K562 (cell line): Measurements from ENCODE around the gene CSH1. TPM values are rescaled to one million over a fixed set of nuclear protein-coding genes. Genes with fewer than 3 reads are reported as not detected.

Experiments
- CUX1 ChIP-seq: fragments of 200-800 bp; sonication (Bioruptor generic); IDR thresholded peaks from 2 replicates; pipeline ENCODE4 v1.6.1; 2016; ENCODE audit warnings: missing genetic modification characterization, missing compliant biosample characterization
- HDAC2 ChIP-seq: fragments of 450-650 bp; IDR thresholded peaks from 2 replicates; pipeline ENCODE4 v1.6.1; 2016; ENCODE audit warnings: mild to moderate bottlenecking
- HNRNPH1 ChIP-seq: fragments of 200-400 bp; formaldehyde crosslinking; optimal IDR thresholded peaks from 2 replicates; pipeline ENCODE3; 2017; ENCODE audit warnings: low read depth, mild to moderate bottlenecking, low read length, moderate library complexity
- JUN ChIP-seq, 2 experiments: sonication (generic) in 1 of 2; formaldehyde crosslinking in 1 of 2; IDR thresholded peaks; 2 replicates each; pipeline versions ENCODE4 v1.6.1 to v1.8.0; 2012 to 2022; ENCODE audit warnings: borderline replicate concordance in 2 of 2, mild to moderate bottlenecking in 2 of 2, improper control_type of control experiment in 1 of 2, low read depth in 1 of 2, low read length in 1 of 2, missing genetic modification reagents in 1 of 2
- LCOR ChIP-seq: sonication (generic); formaldehyde crosslinking; IDR thresholded peaks from 2 replicates; pipeline ENCODE4 v1.8.0; 2022; ENCODE audit warnings: mild to moderate bottlenecking, missing genetic modification reagents
- MAFF ChIP-seq: IDR thresholded peaks from 2 replicates; pipeline ENCODE4 v1.6.1; 2012; ENCODE audit warnings: low read length, improper control_type of control experiment
- MNT ChIP-seq, 2 experiments: fragments of 450-650 bp; conservative IDR thresholded peaks; 2 replicates each; pipeline ENCODE4 v1.6.1; 2017; ENCODE audit warnings: mild to moderate bottlenecking in 2 of 2, moderate library complexity in 2 of 2
- PREB ChIP-seq: sonication (generic); formaldehyde crosslinking; IDR thresholded peaks from 2 replicates; pipeline ENCODE4 v1.8.1; 2023; ENCODE audit warnings: mild to moderate bottlenecking, missing genetic modification reagents
- SMAD3 ChIP-seq: fragments of 450-650 bp; formaldehyde crosslinking; conservative IDR thresholded peaks from 2 replicates; pipeline ENCODE4 v1.4.0; 2020; ENCODE audit warnings: mild to moderate bottlenecking
- SMAD4 ChIP-seq: fragments of 250-450 bp; sonication (Bioruptor Pico); conservative IDR thresholded peaks from 2 replicates; pipeline ENCODE4 v1.8.0; 2021; ENCODE audit warnings: inconsistent platforms, mild to moderate bottlenecking, moderate library complexity
- SREBF2 ChIP-seq: sonication (generic); formaldehyde crosslinking; IDR thresholded peaks from 2 replicates; pipeline ENCODE4 v1.4.0; 2020; ENCODE audit warnings: mild to moderate bottlenecking, missing genetic modification reagents
- TCFL5 ChIP-seq: fragments of 250-450 bp; sonication (Bioruptor Pico); conservative IDR thresholded peaks from 2 replicates; pipeline ENCODE4 v1.6.1; 2021; ENCODE audit warnings: mild to moderate bottlenecking, moderate library complexity, matching md5 sums
- ZFP30 ChIP-seq: fragments of 250-450 bp; sonication (Bioruptor Pico); IDR thresholded peaks from 2 replicates; pipeline ENCODE4 v1.8.0; 2022; ENCODE audit warnings: moderate library complexity, mild to moderate bottlenecking, inconsistent platforms, borderline replicate concordance
- ZNF197 ChIP-seq: fragments of 200-800 bp; sonication (Bioruptor generic); IDR thresholded peaks from 2 replicates; pipeline ENCODE4 v1.6.1; 2016; ENCODE audit warnings: low read depth, missing genetic modification characterization, missing compliant biosample characterization
- ZNF23 ChIP-seq: fragments of 250-450 bp; sonication (Bioruptor Pico); IDR thresholded peaks from 2 replicates; pipeline ENCODE4 v1.4.0; 2020; ENCODE audit warnings: mild to moderate bottlenecking
- ZNF740 ChIP-seq, 3 experiments: fragments of 200-800 bp in 1 of 3; sonication (Bioruptor generic) in 1 of 3; sonication (generic) in 1 of 3; formaldehyde crosslinking in 1 of 3; IDR thresholded peaks; 2 replicates each; pipeline versions ENCODE4 v1.6.1 to v1.8.0; 2016 to 2022; ENCODE audit warnings: mild to moderate bottlenecking in 2 of 3, missing compliant biosample characterization in 2 of 3, missing genetic modification characterization in 2 of 3, missing genetic modification reagents in 1 of 3
- ZNF75A ChIP-seq: fragments of 450-650 bp; formaldehyde crosslinking; IDR thresholded peaks from 2 replicates; pipeline ENCODE4 v1.4.0; 2020; ENCODE audit warnings: mild to moderate bottlenecking
- polyA plus RNA-seq, 8 experiments: library from polyadenylated mRNA; depleted of rRNA in 4 of 8; stranded (reverse) in 5 of 8; unstranded in 3 of 8; fragments of >200 nt; fragmentation: Nextera tagmentation in 2 of 8; fragmentation: Illumina TruSeq in 1 of 8; extraction: Ambion mirVana in 2 of 8; extraction: Trizol in 1 of 8; gene quantifications; 2 replicates each; pipeline versions ENCODE4 v1.2.1 to v1.2.3, GENCODE V29; 2011 to 2014; ENCODE audit warnings: inconsistent platforms in 1 of 8, missing spikeins in 1 of 8
- total RNA-seq, 7 experiments: library from RNA; depleted of rRNA in 6 of 7; stranded (reverse); fragments of >200 nt in 6 of 7; fragmentation: Illumina TruSeq in 2 of 7; extraction: Trizol in 2 of 7; gene quantifications; 2 replicates each; pipeline versions ENCODE4 v1.2.1 to v1.2.3, GENCODE V29; 2011 to 2021; ENCODE audit warnings: low replicate concordance in 1 of 7

CSH1 gene
- total and polyA plus RNA-seq, 9 of the 15 experiments (the other 6 are each of a cell fraction or from before 2014, with no cell fraction given) = not detected

- no peak for TF ChIP-seq CUX1 (CRISPR knock-in tag)
- peak; percentile 67; the same call in 1 of the 2 replicates for TF ChIP-seq ZNF75A (CRISPR knock-in tag)
- peak; percentile 91 to 92 for TF ChIP-seq MNT (conservative IDR thresholded peaks at IDR 0.05)
- TF ChIP-seq ZNF740 (CRISPR knock-in tag; IDR thresholded peaks at IDR 0.05) = no peak
- TF ChIP-seq ZNF740 (tag; IDR thresholded peaks at IDR 0.05) = peak in 1 of 2 experiments; percentile 28; a peak in 1 of 4 replicates
- no peak for TF ChIP-seq SREBF2
- TF ChIP-seq MAFF = peak; percentile 52; the same call in 1 of the 2 replicates
- TF ChIP-seq PREB = no peak
- no peak for TF ChIP-seq ZNF197 (CRISPR knock-in tag)
- TF ChIP-seq SMAD3 (CRISPR knock-in tag) = peak; percentile 65; the same call in 1 of the 2 replicates
- peak; percentile 91 for TF ChIP-seq SMAD4 (CRISPR knock-in tag)
- TF ChIP-seq ZFP30 (CRISPR knock-in tag) = no peak
- TF ChIP-seq JUN (IDR thresholded peaks at IDR 0.05; ENCODE audit: borderline replicate concordance, low read depth, low read length) = peak; percentile 67; the same call in 1 of the 2 replicates
- TF ChIP-seq JUN (CRISPR knock-in tag; IDR thresholded peaks at IDR 0.05; ENCODE audit: borderline replicate concordance) = peak; percentile 92; the same call in 1 of the 2 replicates
- no peak for TF ChIP-seq ZNF23
- TF ChIP-seq HDAC2 = peak; percentile 61
- peak; percentile 93; the same call in 1 of the 2 replicates for TF ChIP-seq LCOR
- TF ChIP-seq HNRNPH1 = no peak
- no peak for TF ChIP-seq TCFL5 (CRISPR knock-in tag)
These were observed 47.3 kb downstream of the CSH1 start (continued) for GRCh38 chr17:63848834-63849689.
